Measurements from ENCODE around the gene CCNE1. TPM values are rescaled to one million over a fixed set of nuclear protein-coding genes. Genes with fewer than 3 reads are reported as not detected.

CCNE1 gene
- total RNA-seq, 4 donors from 2014 or later, result 9.1 to 15.6 (median 13.0) TPM

GRCh38 chr19:29804493-29804892 lies 7.3 kb upstream of the CCNE1 start:
- H3K4me3 ChIP-seq (ENCODE audit: low read depth, poor library complexity, severe bottlenecking), result no peak overlapping the region
- intact Hi-C loops (cut with DNase I; ENCODE audit: low total_unique reads), result no loop called here
- no peak for DNase-seq (ENCODE audit: low spot score in 2 of 2)
- WGBS, 2 donors, result 69 to 83% methylated on average over 3 of the region's 3 CpGs
- no peak for TF ChIP-seq CTCF (IDR thresholded peaks at IDR 0.05)
- no peak for TF ChIP-seq POLR2A (IDR thresholded peaks at IDR 0.05)

GRCh38 chr19:29805031-29805965 lies 6.5 kb upstream of the CCNE1 start:
- intact Hi-C loops (cut with DNase I; ENCODE audit: low total_unique reads), result no loop called here
- no peak for DNase-seq (ENCODE audit: low spot score in 2 of 2)
- TF ChIP-seq POLR2A (IDR thresholded peaks at IDR 0.05) (no peak), CTCF (IDR thresholded peaks at IDR 0.05) (no peak)
- WGBS, 2 donors, result 85 to 87% methylated on average over 17 to 18 of the region's 18 CpGs
- no peak overlapping the region for H3K4me3 ChIP-seq (ENCODE audit: low read depth, poor library complexity, severe bottlenecking)

GRCh38 chr19:29806098-29806866 lies 5.5 kb upstream of the CCNE1 start:
- no peak overlapping the region for H3K4me3 ChIP-seq (ENCODE audit: low read depth, poor library complexity, severe bottlenecking)
- intact Hi-C loops (cut with DNase I; ENCODE audit: low total_unique reads), result no loop called here
- WGBS, 2 donors, result 78 to 84% methylated on average over 10 of the region's 10 CpGs
- TF ChIP-seq POLR2A (IDR thresholded peaks at IDR 0.05) (no peak), CTCF (IDR thresholded peaks at IDR 0.05) (no peak)
- no peak for DNase-seq (ENCODE audit: low spot score in 2 of 2)

GRCh38 chr19:29807178-29807577 lies 4.6 kb upstream of the CCNE1 start:
- DNase-seq (ENCODE audit: low spot score in 2 of 2), result no peak
- 34 to 62% methylated on average over 6 of the region's 6 CpGs for WGBS, 2 donors
- no peak overlapping the region for H3K4me3 ChIP-seq (ENCODE audit: low read depth, poor library complexity, severe bottlenecking)
- TF ChIP-seq POLR2A (IDR thresholded peaks at IDR 0.05), result no peak
- TF ChIP-seq CTCF (IDR thresholded peaks at IDR 0.05), result no peak
- intact Hi-C loops (cut with DNase I; ENCODE audit: low total_unique reads), result no loop called here

GRCh38 chr19:29807870-29808405 lies 3.9 kb upstream of the CCNE1 start:
- WGBS, 2 donors, result 84 to 94% methylated on average over 8 of the region's 8 CpGs
- no peak for TF ChIP-seq CTCF (IDR thresholded peaks at IDR 0.05)
- TF ChIP-seq POLR2A (IDR thresholded peaks at IDR 0.05), result no peak
- H3K4me3 ChIP-seq (ENCODE audit: low read depth, poor library complexity, severe bottlenecking), result no peak overlapping the region
- DNase-seq (ENCODE audit: low spot score in 2 of 2), result no peak
- intact Hi-C loops (cut with DNase I; ENCODE audit: low total_unique reads), result no loop called here
